Adipose tissue (tissue), 3 donors: ENCODE measurements around the gene TMEM175. TPM values are rescaled to one million over a fixed set of nuclear protein-coding genes. Genes with fewer than 3 reads are reported as not detected.

ENCODE experiments used
- H3K27ac ChIP-seq: one replicate; pipeline ENCODE4 v1.5.1; 2013; ENCODE audit warnings: low read depth, low read length
- WGBS, 3 donors: extraction: QIAGEN DNeasy Blood & Tissue Kit; methylation state at CpG; one replicate each; pipeline ENCODE4 v1.1.7; 2013; 5-methylcytosine and 5-hydroxymethylcytosine counted together
- polyA plus RNA-seq, 3 donors: library from polyadenylated mRNA; stranded (reverse); fragments of 200-250 nt; gene quantifications; one replicate each; pipeline ENCODE4 v1.2.3, GENCODE V29; 2013
- donor health status: healthy with polysubstance abuse.
- donor health status: Bipolar disorder and iron deficiency.
- donor health status: healthy.

The TMEM175 gene
- polyA plus RNA-seq, 3 donors = 13.8 to 33.2 (median 22.7) TPM

DNA sequence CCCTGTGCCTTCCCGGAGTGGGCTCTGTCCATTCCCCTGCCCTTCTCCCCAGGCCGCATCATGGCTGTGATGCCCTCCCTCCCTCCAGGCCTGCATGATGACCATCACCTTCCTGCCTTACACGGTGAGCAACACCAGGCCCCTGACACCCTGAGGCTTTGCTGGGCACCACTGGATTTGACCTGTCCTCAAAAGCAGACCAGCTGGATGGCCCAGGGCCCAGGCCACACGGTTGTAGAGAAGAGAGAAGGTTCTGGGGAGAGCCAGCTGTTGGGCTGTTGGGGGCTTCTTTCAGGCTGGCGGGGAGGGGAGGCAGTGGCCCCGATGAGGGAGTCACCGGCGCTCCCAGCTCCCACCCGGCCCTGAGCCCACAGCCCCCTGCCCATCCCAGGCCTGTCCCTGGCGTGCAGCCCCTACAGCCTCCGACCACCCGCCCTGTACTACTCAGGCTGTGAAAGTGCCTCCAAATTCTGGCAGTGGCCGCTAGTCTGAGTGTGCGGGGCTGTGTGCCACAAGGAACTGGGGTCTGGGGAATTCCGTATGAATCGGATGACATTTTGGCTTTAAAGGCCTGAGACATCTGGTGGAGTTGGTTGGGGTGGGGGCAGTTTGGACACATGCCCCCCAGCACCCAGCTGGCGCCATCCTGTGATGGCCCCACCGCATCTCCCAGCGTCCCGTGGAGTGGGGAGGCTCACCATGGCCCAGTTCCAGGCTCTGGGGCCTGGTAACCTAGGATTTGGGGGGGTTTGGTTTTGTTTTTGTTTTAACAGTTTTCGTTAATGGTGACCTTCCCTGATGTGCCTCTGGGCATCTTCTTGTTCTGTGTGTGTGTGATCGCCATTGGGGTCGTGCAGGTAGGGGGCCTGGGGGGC is 19.6 kb downstream of the TMEM175 start:
- H3K27ac ChIP-seq = no peak overlapping the region
- 87 to 89% (median 89%) methylated on average over 23 of the region's 23 CpGs for WGBS, 3 donors

DNA sequence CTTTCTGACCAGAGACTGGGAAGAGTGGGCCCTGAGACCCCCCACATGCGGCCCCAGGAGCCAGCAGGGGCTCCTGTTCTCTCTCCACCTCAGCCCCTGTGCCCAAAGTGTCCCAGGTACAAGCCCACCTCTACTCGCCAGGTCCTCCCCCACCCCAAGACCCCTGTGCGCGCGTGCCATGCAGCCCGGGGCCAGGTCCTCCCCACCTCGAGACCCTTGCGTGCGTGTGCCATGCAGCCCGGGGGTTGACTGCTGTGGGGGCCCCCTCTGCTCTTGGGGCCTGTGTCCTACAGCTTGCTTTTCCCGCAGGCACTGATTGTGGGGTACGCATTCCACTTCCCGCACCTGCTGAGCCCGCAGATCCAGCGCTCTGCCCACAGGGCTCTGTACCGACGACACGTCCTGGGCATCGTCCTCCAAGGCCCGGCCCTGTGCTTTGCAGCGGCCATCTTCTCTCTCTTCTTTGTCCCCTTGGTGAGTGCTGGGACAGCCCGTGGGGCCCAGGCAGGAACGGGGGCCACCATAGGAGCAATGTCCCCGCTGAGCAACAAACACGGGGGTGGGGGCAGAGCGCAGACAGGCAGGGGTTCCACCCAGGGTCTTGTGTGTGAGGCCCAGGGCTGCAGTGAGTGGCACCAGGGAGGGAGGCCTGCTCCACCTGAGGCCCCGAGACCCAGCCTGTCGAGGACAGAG is 20.8 kb downstream of the TMEM175 start:
- 94 to 97% (median 96%) methylated on average over 26 to 28 of the region's 28 CpGs for WGBS, 3 donors

DNA sequence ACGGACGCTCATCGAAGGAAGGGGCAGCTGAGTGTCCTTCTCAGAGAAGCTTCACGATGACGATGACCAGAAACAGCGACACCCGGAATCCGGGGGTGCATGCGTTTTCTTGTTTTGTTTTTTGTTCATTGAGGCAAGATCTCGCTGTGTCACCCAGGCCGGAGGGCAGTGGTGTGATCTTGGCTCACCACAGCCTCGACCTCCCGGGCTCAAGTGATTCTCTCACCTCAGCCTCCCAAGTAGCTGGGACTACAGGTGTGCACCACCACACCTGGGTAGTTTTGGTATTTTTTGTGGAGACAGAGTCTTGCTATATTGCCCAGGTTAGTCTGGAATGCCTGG is 21.3 kb downstream of the TMEM175 start:
- 98 to 99% (median 98%) methylated on average over 9 to 13 of the region's 13 CpGs for WGBS, 3 donors
- H3K27ac ChIP-seq = no peak overlapping the region

More for the DNA sequence above, 20.8 kb downstream of the TMEM175 start:
- no peak overlapping the region for H3K27ac ChIP-seq

DNA sequence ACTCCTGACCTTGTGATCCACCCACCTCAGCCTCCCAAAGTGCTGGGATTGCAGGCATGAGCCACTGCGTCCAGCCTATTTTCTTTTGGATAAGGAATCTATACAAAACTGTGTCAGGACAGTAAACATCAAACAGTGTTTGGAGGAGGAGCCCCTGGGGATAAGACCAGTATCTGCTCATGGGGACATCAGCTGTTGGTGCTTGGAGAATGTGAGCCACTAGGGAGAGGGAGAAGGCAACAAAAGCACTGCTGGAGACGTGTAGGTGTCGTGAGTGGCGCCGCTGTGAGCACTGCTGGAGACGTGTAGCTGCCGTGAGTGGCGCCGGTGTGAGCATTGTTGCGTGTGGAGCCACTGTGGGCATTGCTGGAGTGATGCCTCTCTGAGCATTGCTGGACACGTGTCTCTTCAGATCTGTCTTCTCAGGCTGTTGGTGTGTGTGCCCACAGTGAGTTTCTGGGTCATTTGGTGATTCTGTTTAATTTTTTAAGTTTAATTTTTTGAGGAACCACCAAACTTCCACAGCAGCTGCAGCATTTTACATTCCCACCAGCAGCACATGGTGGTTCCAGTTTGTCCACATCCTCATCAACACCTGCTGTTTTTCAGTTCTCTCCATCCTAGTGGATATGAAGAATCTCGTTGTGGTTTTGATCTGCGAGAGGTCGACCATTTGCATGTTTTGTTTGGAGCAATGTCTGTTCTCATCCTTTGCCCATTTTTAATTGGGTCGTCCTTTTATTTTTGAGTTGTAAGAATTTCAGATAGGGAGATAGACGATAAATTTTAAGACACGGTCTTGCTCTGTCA is 22.2 kb downstream of the TMEM175 start:
- WGBS, 3 donors = 91 to 95% (median 92%) methylated on average over 17 of the region's 17 CpGs
- H3K27ac ChIP-seq = no peak overlapping the region

DNA sequence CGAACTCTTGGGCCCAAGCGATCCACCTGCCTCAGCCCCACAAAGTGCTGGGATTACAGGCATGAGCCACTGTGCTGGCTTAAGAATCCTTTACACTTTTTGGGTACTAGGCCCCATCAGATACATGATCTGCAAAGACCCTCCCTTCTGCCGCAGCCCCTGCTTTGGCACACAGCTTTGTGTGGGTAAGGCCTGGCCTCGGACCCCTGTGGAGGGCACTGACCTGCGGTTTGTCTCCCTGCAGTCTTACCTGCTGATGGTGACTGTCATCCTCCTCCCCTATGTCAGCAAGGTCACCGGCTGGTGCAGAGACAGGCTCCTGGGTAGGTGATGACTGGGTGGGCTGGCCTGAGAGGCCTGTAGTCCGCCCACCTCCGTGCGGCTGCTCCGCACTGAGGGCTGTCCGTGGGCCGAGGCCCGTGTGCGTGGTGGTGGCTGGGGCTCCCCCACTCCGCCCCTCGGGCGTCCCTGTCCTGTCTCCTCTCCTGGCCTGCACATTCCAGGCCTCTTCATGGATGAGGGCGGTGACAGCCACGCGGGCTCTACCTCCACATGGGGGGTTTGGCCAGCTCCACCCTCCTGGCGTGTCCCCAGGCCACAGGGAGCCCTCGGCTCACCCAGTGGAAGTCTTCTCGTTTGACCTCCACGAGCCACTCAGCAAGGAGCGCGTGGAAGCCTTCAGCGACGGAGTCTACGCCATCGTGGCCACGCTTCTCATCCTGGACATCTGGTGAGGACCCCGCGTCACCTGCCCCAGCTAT is 23.1 kb downstream of the TMEM175 start:
- 92 to 94% (median 93%) methylated on average over 29 to 33 of the region's 33 CpGs for WGBS, 3 donors
- H3K27ac ChIP-seq = no peak overlapping the region

DNA sequence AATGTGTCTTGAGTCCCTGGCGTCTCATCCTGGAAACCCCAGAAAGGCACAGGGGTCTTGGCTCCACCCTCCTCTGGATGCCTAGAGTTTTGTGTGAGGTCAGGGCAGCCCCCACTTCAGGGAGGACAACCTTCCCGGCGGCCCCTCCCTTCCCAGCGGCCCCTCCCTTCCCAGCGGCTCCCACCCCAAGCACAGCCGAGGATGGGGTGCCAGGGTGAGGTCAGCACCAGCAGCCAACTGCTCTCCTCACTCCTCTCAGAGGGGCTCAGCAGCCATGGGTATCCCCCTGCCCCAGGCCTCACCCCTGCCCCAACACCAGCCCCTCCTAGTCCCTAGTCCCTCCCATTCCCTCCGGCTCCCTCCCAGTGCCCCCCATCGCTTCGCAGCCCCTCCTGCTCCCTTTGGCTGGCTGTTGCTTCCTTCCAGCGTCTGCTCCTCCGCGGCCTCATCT is 23.7 kb downstream of the TMEM175 start:
- 85 to 91% (median 87%) methylated on average over 8 to 12 of the region's 12 CpGs for WGBS, 3 donors
- H3K27ac ChIP-seq = no peak overlapping the region

DNA sequence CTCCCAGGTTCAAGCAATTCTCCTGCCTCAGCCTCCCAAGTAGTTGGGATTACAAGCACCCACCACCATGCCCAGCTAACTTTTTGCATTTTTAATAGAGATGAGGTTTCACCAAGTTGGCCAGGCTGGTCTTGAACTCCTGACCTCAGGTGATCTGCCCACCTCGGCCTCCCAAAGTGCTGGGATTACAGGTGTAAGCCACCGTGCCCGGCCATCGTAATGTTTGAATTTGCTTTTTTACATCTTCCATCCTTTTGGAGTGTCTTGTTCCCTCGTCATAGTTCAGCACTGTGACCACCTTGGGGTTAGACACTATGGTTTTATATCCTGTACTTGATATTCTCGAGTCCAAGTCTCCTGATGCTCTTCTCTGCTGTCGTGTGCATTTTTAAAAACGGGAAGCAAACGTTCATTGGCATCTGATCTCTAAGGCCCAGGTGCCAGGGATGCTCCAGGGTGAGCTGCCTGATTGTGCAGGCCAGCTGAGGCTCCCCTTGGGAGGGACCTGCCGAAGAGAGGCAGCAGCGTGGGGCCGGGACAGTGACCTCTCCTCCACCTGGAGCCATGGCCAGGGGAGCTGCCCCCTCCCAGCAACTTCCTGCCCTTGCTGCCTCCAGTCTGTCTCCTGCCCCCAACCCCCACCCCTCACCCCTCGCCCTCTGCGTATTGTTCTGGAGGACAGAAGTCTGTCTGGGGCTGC is 24.4 kb downstream of the TMEM175 start:
- WGBS, 3 donors = 80 to 84% (median 80%) methylated on average over 14 of the region's 14 CpGs

DNA sequence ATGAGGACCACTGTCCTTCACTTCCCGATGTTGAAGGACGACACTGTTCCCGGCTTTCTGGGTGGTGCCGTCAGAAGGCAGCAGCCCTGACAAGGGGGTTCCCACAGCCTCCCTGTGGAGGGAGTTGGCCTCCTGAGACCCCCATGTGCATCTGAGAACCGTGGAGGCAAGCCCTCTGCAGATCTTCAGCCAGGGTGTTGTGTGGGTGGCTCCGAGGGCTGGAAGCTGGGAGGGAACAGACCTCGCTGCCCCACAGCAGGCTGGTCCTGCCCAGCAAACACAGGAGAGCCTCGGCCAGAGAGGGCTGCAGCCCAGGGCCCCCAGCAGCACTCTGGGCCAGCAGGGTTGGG is 24.9 kb downstream of the TMEM175 start:
- WGBS, 3 donors = 76 to 84% (median 77%) methylated on average over 8 of the region's 8 CpGs
- no peak overlapping the region for H3K27ac ChIP-seq

More for the DNA sequence above, 24.4 kb downstream of the TMEM175 start:
- H3K27ac ChIP-seq = no peak overlapping the region

DNA sequence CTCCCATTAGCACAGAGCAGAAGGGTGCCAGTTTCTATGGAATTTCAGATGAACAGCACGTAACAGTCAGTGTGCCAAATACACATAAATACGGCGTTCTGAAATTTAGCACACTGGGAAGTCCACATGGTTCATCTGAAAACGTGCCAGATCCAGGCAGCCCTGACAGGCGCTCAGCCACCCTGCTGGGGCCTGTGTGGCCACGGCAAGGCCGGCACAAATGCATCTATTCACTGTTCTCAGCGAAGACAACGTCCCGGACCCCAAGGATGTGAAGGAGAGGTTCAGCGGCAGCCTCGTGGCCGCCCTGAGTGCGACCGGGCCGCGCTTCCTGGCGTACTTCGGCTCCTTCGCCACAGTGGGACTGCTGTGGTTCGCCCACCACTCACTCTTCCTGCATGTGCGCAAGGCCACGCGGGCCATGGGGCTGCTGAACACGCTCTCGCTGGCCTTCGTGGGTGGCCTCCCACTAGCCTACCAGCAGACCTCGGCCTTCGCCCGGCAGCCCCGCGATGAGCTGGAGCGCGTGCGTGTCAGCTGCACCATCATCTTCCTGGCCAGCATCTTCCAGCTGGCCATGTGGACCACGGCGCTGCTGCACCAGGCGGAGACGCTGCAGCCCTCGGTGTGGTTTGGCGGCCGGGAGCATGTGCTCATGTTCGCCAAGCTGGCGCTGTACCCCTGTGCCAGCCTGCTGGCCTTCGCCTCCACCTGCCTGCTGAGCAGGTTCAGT is 25.5 kb downstream of the TMEM175 start:
- H3K27ac ChIP-seq = no peak overlapping the region
- 93 to 95% (median 93%) methylated on average over 44 to 45 of the region's 45 CpGs for WGBS, 3 donors

DNA sequence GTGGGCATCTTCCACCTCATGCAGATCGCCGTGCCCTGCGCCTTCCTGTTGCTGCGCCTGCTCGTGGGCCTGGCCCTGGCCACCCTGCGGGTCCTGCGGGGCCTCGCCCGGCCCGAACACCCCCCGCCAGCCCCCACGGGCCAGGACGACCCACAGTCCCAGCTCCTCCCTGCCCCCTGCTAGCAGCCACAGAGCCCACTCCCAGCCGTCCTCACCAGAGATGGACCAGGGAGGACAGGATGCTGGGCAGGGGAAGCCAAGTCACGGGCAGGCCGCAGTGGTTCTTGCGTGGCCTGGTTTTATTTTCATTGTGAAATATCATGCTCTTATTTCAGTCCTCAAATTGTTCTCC is 26.0 kb downstream of the TMEM175 start:
- no peak overlapping the region for H3K27ac ChIP-seq
- 90 to 92% (median 90%) methylated on average over 17 of the region's 17 CpGs for WGBS, 3 donors

DNA sequence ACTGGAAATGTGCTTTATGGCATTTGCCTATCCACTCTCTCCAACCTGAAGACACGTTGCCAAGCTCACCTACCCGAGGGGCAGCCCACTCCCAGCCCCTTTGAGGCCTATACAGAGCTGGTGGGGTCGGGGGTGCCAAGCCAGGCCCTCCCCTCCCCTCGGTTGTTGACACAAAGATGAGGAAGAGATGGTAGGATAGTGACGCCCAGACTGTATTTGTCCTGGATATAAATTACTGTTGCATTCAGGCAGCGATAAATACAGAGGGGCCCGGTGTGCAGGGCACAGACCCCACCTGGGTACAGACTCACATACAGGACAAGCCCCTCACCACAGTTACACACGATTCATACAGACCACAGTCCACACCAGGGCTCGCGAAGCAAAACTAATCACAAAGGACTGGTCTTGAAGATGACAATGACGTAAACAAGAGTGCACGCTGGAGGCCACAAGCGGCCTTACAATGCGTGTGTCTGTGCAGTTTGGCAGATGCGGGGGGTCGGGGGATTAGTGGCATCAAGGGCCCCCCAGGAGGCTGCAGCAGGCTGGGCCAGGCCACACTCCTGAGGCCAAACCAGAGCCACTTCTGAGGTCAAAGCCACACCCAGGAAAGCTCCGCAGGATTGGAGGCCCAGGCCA is 26.6 kb downstream of the TMEM175 start:
- H3K27ac ChIP-seq = no peak overlapping the region
- WGBS, 3 donors = 82 to 87% (median 83%) methylated on average over 17 of the region's 17 CpGs

DNA sequence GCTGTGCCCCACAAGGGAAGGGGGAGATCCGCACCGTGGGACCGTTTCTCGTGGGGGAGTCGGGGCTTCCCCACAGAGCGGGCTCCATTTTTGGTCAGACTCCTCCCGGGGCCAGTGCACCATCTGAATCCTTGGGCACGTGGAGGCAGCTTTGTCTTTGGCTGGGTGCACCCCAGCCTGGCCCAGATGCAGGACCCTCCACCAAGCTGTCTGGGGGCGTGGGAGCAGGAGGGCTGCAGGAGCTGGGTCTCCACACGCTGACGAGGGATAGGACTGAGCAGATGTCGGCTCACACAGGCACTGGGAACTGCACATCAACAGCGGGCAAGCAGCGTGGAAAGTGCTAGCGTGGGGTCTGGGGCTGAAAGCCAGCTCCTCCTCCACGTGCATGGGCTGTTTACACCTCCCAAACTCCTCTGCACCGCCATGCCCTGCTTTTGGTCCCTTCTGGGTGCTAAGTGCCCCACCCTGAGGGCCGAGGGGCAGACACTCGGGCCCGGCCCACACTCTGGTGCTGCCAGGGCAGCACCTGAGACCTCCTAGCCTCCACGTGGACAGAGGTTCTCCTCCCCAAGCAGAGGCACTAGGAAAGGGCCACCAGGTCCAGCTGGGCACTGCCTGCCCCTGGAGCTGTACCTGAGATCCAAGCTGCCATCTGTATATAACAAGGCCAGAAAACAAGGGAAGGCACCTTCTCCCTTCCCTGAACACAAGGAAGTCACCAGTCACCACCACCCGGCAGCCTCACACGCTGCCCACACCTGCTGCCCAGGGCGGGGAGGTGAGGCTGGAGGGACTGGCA is 27.3 kb downstream of the TMEM175 start:
- H3K27ac ChIP-seq = no peak overlapping the region
- 83 to 91% (median 86%) methylated on average over 24 of the region's 24 CpGs for WGBS, 3 donors

DNA sequence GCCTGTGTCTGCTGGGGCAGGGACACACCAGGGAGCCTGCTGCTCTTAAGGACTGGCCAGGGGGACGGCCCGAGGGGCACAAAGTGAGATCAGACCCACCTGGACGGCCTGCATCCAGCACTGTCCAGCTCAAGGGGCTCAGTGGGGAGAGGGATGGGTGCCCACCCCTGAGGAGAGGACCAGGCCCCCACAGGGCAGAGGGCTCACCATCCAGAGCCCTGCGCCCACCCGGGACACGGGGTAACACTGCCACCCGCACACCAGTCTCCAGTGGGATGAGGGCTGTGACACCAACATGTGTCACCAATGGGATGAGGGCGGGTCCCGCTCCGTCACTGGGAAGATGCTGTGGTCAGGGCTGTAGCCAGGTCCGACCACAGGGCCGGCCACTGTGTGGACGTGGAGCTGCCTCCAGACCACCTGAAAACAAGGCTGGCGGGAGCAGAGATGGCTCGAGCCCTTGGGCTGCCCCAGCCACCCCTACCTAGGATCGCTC is 27.9 kb downstream of the TMEM175 start:
- no peak overlapping the region for H3K27ac ChIP-seq
- WGBS, 3 donors = 86 to 92% (median 87%) methylated on average over 16 of the region's 16 CpGs

DNA sequence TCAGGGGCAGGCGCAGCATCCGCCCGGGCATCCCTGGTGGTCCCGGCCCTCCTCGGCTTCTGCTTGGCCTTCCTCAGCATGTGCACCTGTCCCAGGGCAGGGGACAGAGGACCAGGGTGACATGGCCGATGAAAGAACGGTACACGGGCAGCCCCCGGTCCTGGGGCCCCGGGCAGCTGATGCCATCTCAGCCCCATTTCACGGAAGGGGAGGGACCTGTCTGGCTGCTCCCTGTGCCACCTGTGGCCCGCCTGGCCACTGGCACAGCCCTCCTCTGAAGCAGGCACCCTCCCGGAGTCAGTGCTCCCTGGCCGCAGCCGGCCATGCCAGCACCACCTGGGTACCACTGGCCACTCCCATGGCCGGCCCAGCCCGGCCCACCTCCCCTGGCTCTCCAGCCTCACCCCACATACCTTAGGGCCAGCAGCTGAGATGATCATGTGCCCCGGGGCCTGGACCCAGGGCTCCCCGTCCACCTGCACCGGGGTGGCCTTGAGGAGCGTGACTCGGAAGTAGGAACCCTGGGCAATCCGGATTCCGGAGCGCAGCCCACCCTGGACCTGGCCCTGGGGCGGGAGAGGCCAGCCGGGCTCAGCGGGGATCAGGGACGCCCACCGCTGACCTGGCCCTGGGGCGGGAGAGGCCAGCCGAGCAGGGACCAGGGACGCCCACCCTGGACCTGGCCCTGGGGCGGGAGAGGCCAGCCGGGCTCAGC is 28.5 kb downstream of the TMEM175 start:
- WGBS, 3 donors = 92 to 95% (median 93%) methylated on average over 31 to 35 of the region's 35 CpGs

More for the DNA sequence above, 28.5 kb downstream of the TMEM175 start:
- H3K27ac ChIP-seq = no peak overlapping the region
